ENCODE data around the gene PRR36.

DNA sequence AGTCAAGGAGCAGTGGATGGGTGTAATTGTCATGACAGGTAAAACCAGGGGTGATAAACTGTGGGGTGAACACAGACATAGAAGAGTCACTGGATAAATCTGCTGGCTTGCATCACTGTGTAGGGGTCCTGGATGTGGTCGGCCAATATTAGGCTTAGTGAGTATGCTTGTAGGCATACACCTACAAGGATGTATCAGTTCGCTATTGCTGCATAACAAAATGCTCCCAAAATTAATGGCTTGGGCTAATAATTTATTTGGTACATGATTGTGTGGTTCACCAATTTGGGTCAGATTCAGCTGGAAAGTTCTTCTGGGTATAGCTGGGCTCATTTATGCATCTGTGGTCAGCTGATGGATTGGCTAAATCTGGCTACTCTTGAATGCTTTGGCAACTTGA, 55.4 kb downstream of the PRR36 start:
- no peak for TF ChIP-seq POLR2A (IDR thresholded peaks at IDR 0.05)
- TF ChIP-seq POLR2AphosphoS5 (IDR thresholded peaks at IDR 0.05): no peak
- TF ChIP-seq, protein P1, sequence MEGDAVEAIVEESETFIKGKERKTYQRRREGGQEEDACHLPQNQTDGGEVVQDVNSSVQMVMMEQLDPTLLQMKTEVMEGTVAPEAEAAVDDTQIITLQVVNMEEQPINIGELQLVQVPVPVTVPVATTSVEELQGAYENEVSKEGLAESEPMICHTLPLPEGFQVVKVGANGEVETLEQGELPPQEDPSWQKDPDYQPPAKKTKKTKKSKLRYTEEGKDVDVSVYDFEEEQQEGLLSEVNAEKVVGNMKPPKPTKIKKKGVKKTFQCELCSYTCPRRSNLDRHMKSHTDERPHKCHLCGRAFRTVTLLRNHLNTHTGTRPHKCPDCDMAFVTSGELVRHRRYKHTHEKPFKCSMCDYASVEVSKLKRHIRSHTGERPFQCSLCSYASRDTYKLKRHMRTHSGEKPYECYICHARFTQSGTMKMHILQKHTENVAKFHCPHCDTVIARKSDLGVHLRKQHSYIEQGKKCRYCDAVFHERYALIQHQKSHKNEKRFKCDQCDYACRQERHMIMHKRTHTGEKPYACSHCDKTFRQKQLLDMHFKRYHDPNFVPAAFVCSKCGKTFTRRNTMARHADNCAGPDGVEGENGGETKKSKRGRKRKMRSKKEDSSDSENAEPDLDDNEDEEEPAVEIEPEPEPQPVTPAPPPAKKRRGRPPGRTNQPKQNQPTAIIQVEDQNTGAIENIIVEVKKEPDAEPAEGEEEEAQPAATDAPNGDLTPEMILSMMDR (IDR thresholded peaks at IDR 0.05): no peak

Data from prostate gland (tissue), 2 donors.